ENCODE results near the gene MERTK. TPM values are rescaled to one million over a fixed set of nuclear protein-coding genes. Genes with fewer than 3 reads are reported as not detected.

Gene MERTK
- total RNA-seq, 1 donor from 2014 or later = 4.7 TPM

DNA sequence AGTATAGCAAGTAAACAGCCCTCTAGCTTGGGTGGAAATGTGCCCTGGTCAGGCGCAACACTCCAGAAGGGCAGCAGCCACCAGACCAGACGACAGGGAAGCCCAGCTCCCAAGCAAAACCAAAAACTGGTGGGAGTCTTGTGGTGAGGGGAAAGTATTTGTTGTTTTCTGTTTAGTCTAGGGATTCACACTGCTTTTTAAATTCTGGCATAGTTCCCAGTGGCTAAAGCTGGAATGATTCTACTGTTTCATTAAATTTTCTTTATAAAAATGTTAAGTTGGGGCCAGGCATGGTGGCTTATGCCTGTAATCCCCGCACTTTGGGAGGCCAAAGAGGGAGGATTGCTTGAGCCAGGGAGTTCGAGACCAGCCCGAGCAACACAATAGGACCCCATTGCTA is 38.5 kb downstream of the MERTK start:
- H3K4me1 ChIP-seq = no peaks in the 10 kb centered on the region
- no peaks in the 10 kb centered on the region for H3K27me3 ChIP-seq (ENCODE audit: low read depth)
- no peaks in the 10 kb centered on the region for H3K9me3 ChIP-seq (replicated peaks)
- TF ChIP-seq, protein P1, sequence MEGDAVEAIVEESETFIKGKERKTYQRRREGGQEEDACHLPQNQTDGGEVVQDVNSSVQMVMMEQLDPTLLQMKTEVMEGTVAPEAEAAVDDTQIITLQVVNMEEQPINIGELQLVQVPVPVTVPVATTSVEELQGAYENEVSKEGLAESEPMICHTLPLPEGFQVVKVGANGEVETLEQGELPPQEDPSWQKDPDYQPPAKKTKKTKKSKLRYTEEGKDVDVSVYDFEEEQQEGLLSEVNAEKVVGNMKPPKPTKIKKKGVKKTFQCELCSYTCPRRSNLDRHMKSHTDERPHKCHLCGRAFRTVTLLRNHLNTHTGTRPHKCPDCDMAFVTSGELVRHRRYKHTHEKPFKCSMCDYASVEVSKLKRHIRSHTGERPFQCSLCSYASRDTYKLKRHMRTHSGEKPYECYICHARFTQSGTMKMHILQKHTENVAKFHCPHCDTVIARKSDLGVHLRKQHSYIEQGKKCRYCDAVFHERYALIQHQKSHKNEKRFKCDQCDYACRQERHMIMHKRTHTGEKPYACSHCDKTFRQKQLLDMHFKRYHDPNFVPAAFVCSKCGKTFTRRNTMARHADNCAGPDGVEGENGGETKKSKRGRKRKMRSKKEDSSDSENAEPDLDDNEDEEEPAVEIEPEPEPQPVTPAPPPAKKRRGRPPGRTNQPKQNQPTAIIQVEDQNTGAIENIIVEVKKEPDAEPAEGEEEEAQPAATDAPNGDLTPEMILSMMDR (IDR thresholded peaks at IDR 0.05; ENCODE audit: borderline replicate concordance) = no peak
- no peak overlapping the region for H3K27ac ChIP-seq (replicated peaks)
- H3K4me3 ChIP-seq = no peak overlapping the region
- DNase-seq = no peak
- intact Hi-C loops (cut with micrococcal nuclease) = no loop called here
- peaks cover 2% of the 10 kb centered on the region for H3K36me3 ChIP-seq

DNA sequence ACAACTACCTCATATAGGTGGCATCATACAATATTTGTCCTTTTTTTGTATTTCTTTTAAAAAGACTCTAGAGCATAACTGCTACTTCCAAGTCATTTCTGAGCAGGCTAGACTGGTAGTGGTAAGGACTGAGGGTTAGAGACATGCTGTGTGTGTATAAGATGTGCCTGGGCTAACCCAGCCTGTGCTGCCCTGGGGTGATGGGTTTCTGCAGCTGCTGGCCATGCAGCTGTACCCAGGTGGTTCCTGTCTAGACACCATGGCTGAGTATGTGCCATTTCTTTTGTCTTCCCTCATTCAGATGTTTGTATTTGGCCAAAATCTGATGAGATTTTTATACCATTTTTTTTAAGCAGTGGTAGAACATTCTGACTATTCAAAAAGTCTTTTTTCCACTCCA is 40.0 kb downstream of the MERTK start:
- H3K9me3 ChIP-seq (replicated peaks) = no peaks in the 10 kb centered on the region
- no peak overlapping the region for H3K27ac ChIP-seq (replicated peaks)
- no peaks in the 10 kb centered on the region for H3K27me3 ChIP-seq (ENCODE audit: low read depth)
- intact Hi-C loops (cut with micrococcal nuclease) = no loop called here
- H3K4me3 ChIP-seq = no peak overlapping the region
- no peaks in the 10 kb centered on the region for H3K36me3 ChIP-seq
- TF ChIP-seq, protein P1 (IDR thresholded peaks at IDR 0.05; ENCODE audit: borderline replicate concordance) = no peak
- no peak for DNase-seq
- no peaks in the 10 kb centered on the region for H3K4me1 ChIP-seq

DNA sequence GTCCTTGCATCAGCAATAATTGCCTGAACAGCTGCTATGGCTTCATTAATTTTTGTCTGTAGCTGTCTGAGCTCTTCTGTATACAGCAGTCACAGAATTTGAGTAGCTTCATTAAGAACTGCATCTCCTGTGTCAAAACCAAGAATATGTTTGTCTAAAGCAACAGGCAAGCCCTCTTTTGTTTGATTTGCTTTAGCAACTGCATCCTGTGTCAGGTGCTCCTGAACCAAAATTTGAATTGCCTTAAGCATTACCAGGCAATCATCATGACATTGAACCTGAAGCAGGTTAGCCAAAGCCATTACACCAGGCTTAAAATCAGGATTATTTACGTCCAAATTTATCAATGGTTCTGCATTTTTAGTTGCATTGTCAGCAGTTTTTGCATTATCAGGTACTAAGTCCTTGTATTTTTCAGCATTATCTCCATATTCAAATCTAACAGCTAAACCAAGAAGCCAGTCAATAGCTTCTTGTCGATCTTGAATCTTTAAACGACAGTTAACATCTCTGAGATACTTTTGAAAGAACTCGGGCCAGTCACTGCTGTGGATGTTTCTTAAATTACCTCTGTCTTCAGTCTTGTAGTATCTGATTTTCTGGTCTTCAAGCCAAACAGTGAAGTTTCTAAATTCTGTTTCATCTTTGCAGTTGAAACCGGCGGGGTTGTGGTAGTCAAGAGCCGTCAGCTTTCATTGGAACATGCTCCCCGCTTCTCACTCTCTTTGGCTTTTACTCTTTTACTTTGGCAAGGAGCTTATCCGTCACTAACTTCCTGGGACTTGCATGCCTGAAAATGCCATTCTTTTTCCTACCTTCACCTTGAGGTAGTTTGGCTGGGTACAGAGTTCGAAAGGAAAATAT is 42.2 kb downstream of the MERTK start:
- intact Hi-C loops (cut with micrococcal nuclease) = no loop called here
- Histone ChIP-seq H3K36me3 (peaks cover 5% of the 10 kb centered on the region), H3K9me3 (replicated peaks) (no peaks in the 10 kb centered on the region), H3K27me3 (ENCODE audit: low read depth) (no peaks in the 10 kb centered on the region), H3K4me1 (peaks cover 10% of the 10 kb centered on the region), H3K27ac (replicated peaks) (no peak overlapping the region), H3K4me3 (no peak overlapping the region)
- no peak for DNase-seq
- TF ChIP-seq, protein P1 (IDR thresholded peaks at IDR 0.05; ENCODE audit: borderline replicate concordance) = no peak

DNA sequence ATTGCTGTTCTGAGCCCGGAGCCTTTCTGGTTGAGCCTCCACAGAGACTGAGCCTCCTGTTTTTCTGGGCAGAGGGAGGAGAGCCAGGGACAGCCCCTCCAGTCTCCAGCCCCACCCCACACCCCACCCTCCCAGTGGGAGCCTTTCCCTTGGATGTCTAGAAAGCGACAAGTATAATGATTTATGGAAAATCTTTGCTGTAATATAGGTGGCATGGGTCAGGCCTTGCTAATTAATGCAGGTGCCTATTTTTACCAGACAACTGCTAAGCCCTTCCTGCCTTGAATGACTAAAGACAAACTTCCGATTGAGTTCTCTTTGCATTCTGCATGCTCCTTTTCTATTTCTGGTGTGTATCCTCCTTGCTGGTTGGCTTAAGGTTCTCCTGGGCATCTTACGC is 43.1 kb downstream of the MERTK start:
- peaks cover 20% of the 10 kb centered on the region for H3K4me1 ChIP-seq
- no peak for DNase-seq
- intact Hi-C loops (cut with micrococcal nuclease) = no loop called here

DNA sequence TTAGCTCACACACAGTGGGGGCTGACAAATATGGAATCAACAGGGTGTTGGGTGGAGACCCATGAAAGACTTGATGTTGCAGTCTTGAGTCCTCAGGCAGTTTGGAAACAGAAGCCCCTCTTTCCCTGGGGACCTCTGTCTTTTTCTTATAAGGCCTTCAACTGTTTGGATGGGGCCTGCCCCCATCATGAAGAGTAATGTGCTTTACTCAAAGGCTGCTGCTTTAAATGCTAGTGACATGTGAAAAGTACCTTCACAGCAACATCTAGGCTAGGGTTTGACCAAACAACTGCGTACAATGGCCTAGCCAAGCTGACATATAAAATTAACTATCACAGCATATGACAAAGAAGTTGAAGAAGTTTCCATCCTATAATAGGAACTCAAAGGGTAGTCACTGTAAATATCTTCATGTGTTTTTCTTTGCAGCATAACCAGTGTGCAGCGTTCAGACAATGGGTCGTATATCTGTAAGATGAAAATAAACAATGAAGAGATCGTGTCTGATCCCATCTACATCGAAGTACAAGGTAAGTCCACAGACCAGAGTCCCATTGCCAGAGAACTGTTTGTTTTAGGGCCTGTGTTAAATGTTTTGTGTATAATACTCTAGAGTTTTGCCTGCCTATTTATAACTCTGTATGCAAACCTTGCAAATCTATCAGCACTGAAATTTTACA is 46.3 kb downstream of the MERTK start:
- DNase-seq = no peak
- H3K27me3 ChIP-seq (ENCODE audit: low read depth) = no peaks in the 10 kb centered on the region
- H3K4me1 ChIP-seq = peaks cover 37% of the 10 kb centered on the region
- no peaks in the 10 kb centered on the region for H3K9me3 ChIP-seq (replicated peaks)
- no peak overlapping the region for H3K27ac ChIP-seq (replicated peaks)
- H3K4me3 ChIP-seq = no peak overlapping the region
- H3K36me3 ChIP-seq = peaks cover 25% of the 10 kb centered on the region
- TF ChIP-seq, protein P1 (IDR thresholded peaks at IDR 0.05; ENCODE audit: borderline replicate concordance) = no peak
- intact Hi-C loops (cut with micrococcal nuclease) = no loop called here

More for the DNA sequence above, 43.1 kb downstream of the MERTK start:
- H3K4me3 ChIP-seq = no peak overlapping the region
- H3K27me3 ChIP-seq (ENCODE audit: low read depth) = no peaks in the 10 kb centered on the region
- no peaks in the 10 kb centered on the region for H3K9me3 ChIP-seq (replicated peaks)
- no peak overlapping the region for H3K27ac ChIP-seq (replicated peaks)
- TF ChIP-seq, protein P1 (IDR thresholded peaks at IDR 0.05; ENCODE audit: borderline replicate concordance) = no peak
- H3K36me3 ChIP-seq = peaks cover 8% of the 10 kb centered on the region
